Head of caudate nucleus (tissue), 42 donors: Measurements from ENCODE around the gene PANX3.

Source experiments
- DNase-seq, 42 donors: peaks; one replicate each; pipeline versions ENCODE4 v3.0.0 to v3.0.0-alpha.2; 2020 to 2021; ENCODE audit warnings: mixed read lengths in 7 of 42
- intact Hi-C: fragments of 100-400 bp; cut with DNase I; formaldehyde crosslinking; loops from one replicate; pipeline ENCODE4 v1.15.0; 2022

The PANX3 gene

DNA sequence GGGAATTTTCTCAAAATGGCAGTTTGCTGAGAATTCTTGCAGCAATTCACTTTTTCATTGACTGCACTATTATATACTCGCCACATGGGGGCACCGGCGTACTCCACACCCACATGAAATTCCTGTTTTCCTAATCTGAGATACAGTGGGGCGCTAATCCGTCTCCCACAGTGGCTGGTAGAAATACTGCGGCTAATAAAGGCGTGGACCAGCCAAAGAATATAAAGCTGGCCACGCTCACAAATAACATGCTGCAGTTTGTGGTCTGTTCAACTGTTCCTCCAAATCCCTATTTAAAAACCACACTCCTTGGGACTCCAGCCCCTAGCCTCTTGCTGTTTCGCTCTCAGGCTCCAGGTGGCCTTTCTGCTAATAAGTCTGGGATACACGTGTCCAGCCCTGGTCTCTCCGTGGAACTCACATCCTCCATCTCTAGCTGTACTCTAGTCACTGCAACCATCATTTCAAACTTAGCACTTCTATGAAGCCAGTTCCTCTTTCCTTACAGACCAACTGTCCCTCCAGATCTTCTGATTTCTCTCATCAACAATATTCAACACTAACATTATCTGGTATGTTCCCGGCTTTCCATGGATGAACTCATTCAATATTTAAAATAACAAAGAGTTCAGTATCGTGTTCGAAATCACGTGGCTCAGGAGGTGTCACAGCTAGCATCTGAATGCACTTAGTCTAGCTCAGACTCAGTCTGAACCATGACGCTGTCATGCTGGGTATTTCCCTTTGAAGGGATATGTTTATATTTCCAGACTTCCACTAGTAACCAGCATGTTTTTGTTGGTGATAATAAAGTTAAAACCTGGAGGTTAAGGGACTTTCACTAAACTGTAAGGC, 33.4 kb downstream of the PANX3 start:
- intact Hi-C loops, result no loop called here
- DNase-seq, result peak; percentile 38 to 87 (median 69)

DNA sequence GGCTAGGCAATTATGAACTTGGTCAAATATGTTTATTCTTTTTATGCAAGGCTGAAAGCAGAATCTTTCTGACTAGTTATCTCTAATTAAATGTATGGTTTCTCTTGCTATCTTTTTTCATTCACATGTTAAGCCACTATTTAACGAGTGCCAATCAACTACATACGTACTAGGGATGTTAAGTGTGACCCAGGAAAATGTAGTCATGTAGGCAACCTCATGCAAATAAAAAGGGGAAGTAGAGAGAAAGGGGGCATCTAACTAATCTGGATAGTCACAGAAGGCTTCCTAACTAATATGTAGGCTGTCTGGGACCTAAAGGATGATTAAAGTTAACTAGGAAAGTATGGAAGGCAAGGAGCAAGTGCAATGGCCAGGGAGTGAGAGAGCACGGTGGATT, 34.9 kb downstream of the PANX3 start:
- no peak for DNase-seq
- intact Hi-C loops, result no loop called here

DNA sequence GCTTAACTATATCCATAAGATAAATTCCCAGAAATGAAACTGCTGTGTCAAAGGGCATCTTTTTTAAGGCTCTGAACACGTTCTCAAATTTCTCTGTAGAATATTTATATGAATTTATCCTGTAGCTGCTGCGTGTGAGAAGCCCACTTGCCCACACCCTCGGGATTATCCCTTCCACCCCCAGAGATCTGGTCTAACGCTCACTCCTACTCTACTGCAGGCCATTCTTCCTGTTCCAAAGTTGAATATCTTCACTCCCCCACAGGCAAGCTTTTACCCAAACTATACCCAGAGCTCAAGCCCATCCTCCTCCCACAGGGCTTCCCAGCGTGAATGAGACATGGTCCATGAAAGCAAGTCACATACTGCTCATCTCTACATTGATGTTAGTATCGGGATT, 37.4 kb downstream of the PANX3 start:
- intact Hi-C loops, result no loop called here
- DNase-seq, result no peak

DNA sequence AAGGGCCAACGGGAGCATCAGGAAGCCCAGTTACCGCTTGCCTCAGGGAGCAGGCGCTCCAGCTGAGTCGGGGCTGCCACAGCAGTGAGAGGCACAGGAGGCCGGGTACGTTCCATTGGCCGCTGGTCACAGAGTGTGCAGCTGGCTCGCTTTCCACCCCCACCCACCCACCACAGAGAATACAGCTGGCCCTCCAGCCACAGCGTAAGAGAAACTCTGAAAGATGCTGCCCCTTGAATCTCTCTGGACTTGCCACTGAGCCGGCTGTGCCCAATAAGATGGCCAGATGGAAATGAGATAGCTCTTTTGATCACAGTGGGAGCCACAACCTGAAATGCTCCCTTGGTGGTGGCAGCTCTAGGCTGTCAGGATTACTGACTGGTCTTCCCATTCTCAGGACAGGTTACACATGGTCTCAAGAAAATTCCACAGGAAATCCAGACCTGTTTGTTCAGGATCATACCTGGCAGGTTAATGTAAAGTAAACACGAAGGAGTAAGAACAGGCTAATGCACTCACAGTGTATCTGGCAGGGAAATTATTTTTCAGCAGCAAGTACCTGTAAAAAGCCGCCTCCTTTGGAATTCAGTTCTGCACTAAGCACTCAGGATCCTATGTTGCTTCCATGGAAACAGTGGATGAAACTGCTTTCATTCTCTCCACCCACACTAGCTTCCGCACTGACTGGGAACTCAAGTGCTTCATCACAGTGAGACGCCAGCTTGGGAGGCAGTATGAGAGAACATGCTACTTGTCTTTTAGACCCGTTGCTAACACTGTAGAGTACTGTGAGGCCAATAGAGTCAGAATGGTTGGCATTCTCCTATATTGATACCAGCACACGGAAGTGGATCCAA, 45.8 kb downstream of the PANX3 start:
- DNase-seq, result peak in 39 of 42 donors; percentile 17 to 93 (median 65)
- intact Hi-C loops, result no loop called here

DNA sequence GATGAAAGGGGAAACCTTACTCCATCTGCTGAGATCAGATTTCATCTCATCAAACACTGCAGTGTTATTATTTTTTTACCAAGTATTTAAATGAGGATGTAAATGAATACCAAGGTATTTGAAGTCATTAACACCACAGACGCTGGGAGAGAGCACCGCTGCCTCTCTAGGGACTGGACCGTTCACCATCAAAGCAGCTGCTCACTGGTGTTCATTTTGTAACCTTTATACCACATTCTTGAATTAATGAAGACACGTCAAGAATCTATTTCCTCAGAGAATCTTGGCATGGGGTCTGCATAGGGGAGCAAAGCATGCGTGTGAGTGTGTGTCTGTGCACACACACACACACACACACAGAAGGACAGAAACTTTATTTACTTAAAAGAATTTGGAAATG, 46.7 kb downstream of the PANX3 start:
- intact Hi-C loops, result no loop called here
- DNase-seq, result no peak

DNA sequence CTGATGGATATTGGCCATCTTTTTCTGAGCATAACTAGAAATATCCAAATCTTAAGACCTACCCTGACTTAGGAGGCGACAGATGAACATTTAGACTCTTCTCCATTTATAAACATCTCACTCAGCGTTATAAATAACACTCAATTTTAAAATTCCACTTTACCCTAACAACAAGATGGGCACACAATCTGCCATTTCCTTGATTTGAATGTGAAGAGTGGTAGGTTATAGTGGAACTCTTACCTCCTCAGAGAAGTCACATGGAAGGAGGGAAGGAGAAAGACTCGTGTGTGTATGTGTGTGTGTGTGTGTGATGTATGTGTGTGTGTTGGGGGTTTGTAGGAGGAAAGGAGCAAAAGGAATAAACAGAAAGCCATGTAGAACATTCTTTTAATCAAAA, 47.3 kb downstream of the PANX3 start:
- intact Hi-C loops, result no loop called here
- DNase-seq, result no peak

DNA sequence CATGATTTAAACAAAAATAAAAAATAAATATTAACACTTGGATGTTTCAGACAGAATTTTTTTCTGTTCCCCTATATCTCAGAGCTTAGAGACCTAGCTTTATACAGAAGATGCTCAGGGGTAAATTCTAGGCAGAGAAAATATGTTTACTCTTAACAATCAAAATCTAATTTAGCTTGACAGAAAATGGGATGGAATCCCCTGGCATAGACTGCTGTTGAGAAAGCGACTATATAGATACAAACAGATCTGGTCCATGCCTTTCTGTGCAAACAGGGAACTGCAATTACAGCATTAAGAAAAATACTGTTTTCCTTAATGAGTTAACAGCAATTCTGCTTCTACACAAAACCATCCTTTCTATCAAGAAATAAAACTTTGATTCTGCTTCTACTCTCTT, 47.8 kb downstream of the PANX3 start:
- intact Hi-C loops, result no loop called here
- DNase-seq, result no peak

DNA sequence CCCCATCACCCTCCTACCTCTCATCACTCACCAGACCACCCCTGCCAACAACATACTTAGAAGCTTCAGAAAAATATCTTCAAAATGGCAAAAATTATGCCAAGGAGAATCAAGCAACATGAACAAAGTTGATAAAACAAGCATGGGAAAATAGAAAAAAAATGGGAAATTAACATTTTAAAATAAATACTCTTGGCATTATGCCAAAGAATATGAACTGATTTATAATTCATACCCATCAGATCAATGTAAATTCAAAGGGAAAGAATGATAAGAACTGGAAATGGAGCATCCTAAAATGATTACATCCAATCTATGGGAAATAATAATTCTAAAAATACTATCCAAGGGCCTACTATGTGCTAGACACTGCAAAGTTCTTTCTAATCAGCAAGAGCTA, 50.3 kb downstream of the PANX3 start:
- intact Hi-C loops, result no loop called here
- no peak for DNase-seq

DNA sequence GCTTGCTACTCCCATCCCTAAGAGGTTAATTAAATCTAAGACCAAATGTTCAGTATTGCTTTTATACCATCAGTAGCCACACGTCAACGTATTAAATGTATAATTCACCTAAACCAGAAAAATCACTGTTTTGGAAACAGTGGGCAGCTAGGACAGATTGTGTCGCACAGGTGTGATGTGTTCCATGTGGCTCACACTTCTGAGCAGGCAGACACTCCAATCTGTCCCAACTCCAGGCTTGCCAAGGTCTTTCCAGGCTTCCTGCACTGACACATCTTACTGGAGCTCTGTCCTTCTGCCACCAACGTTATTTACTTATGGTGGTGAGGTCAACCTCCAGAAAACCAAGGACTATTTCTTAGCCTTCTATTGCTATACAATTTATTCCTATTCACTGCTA, 50.9 kb downstream of the PANX3 start:
- no peak for DNase-seq
- intact Hi-C loops, result no loop called here

DNA sequence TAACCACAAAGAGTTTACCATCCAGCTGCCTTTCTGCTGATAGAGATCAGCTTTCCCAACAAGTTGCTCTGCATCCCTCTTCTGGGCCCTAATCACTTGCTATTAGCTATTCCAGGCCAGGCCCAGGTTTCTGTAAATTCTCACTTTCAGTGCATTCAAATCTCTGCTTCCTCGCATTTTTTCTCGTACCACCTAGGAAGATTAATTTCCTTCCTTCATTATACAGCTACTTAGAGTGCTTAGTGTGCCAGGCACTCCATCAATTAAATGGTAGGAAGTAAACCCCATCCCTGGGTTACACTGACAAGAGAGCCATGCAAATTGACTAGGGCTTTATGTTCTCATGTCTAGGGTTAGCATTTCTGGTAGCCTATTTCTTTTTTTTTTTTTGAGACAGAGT, 52.6 kb downstream of the PANX3 start:
- DNase-seq, result no peak
- intact Hi-C loops, result no loop called here

DNA sequence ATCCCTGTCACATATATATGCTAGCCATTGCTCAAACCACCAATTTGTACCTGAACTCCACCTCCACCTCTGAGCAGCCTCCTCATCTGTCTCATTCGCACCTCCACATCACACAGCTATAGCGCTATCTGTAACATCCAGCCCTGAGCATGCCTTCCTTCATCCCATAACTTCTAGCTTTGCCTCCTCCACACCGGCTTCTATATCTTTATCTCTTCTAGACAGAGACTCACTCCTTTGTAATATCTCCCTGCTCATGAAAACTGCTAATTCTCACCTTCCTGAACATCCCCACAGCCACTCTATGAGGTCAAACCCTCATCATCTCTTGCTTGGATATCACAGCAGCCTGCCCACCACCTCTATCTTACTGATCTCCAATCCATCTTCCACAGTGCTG, 56.4 kb downstream of the PANX3 start:
- DNase-seq, result peak in 11 of 42 donors; percentile 16 to 69 (median 30)
- intact Hi-C loops, result loop anchor here (5.0 kb wide), 1 partner anchor 170 kb away; no protein-coding TSS in a partner anchor

DNA sequence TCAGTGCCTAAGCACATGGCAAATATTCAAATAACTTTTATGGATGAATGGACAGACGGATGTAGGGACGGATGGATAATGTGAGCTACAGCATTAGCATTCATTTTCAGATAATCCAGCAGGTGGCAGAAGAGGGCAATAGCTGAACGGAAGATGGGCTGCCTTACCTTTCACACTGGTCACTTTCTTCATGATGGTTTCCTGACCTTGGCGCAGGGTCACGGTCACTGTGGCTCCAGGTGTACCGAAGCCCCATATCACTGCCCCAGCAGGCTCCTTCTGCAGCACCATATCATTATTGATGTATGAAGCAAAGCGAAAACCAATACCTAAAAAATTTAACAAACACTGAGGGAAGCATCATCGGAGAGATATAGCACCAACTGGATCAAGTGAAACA, 58.0 kb downstream of the PANX3 start:
- intact Hi-C loops, result loop anchor here (5.0 kb wide), 1 partner anchor 168 kb away; no protein-coding TSS in a partner anchor
- peak in 27 of 42 donors; percentile 17 to 83 (median 52) for DNase-seq
